ENCODE results near the gene ZP4.

ZP4 gene

GRCh38 chr1:237873487-237874211 is 17.1 kb downstream of the ZP4 start:
- no peak for TF ChIP-seq CTCF (IDR thresholded peaks at IDR 0.05; ENCODE audit: low read depth, low read length, missing control alignments)
- DNase-seq (ENCODE audit: extremely low read depth, low read depth) = no peak
- H3K4me3 ChIP-seq (replicated peaks; ENCODE audit: low read depth, low read length) = no peak overlapping the region

DNA sequence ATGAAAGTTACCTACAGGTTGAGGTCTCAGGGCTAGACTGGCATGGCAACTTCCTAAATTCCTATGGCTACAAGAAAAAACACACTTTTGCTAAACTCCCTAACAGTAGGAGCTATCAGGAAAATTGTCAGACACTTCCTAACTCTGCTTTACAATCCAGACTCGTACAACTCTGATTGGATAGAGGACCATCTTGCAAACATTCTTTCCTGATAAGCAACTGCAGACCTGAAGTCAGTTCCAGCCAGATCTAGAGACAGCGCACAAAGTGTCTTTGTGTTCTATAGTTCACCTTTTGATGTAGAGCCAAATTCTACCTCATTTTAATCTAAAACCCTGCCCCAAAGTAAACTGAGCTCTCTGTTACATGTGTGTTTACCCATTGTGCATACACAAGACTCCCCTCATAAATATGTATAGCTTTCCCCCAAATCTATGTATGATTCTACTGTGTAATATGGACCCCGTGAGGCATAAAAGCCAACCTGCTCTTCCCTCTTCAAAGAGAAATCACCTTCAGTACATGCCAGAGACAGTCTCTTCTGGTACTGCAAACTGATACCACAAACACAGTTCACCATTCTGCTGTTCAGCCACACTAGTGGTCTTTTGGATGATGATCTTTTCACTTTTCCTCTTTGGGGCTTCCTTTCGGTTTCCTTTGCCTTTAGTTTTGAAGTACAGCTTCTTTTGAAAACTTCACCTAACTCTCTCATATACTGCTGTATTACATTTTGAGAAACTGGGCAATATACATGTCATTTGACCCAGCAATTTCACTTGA is 21.7 kb downstream of the ZP4 start:
- no peak for TF ChIP-seq CTCF (IDR thresholded peaks at IDR 0.05; ENCODE audit: low read depth, low read length, missing control alignments)
- no peak for DNase-seq (ENCODE audit: extremely low read depth, low read depth)
- H3K4me3 ChIP-seq (replicated peaks; ENCODE audit: low read depth, low read length) = no peak overlapping the region

DNA sequence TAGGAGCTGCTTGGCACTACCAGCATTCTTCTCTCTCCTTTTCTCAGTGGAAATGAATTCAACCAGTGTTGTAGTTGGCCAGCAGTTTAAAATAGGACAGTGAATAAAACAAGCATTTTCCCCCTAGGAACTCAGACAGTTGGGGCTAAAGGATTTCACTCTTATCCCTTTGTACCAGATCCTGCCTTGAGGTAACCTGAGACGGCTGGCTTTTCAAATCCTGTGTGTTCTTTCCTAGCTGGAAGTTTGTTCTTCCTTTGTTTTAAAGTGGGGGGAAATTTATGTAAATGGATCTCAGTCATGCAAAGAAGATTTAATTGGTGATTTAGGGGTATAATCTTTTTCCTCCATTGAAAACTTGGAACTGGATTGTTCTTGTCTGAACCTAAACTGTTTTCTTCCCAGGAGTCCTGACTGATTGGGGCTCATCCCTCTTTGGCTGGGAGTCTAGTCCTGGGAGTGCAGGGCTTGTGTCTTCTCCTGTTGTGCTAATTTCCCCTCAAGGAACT is 23.3 kb downstream of the ZP4 start:
- no peak for DNase-seq (ENCODE audit: extremely low read depth, low read depth)
- no peak for TF ChIP-seq CTCF (IDR thresholded peaks at IDR 0.05; ENCODE audit: low read depth, low read length, missing control alignments)
- H3K4me3 ChIP-seq (replicated peaks; ENCODE audit: low read depth, low read length) = no peak overlapping the region

GRCh38 chr1:237864338-237865244 is 26.1 kb downstream of the ZP4 start:
- DNase-seq (ENCODE audit: extremely low read depth, low read depth) = no peak
- H3K4me3 ChIP-seq (replicated peaks; ENCODE audit: low read depth, low read length) = no peak overlapping the region
- peak; percentile 46 for TF ChIP-seq CTCF (IDR thresholded peaks at IDR 0.05; ENCODE audit: low read depth, low read length, missing control alignments)

GRCh38 chr1:237863234-237863633 is 27.5 kb downstream of the ZP4 start:
- DNase-seq (ENCODE audit: extremely low read depth, low read depth) = no peak
- TF ChIP-seq CTCF (IDR thresholded peaks at IDR 0.05; ENCODE audit: low read depth, low read length, missing control alignments) = no peak
- no peak overlapping the region for H3K4me3 ChIP-seq (replicated peaks; ENCODE audit: low read depth, low read length)

- no peak overlapping the region for H3K4me3 ChIP-seq (replicated peaks; ENCODE audit: low read depth, low read length)
- no peak for DNase-seq (ENCODE audit: extremely low read depth, low read depth)
- TF ChIP-seq CTCF (IDR thresholded peaks at IDR 0.05; ENCODE audit: low read depth, low read length, missing control alignments) = no peak
Measured at GRCh38 chr1:237861944-237862343, 28.8 kb downstream of the ZP4 start.
